IgD-negative memory B cell (primary cell): Measurements from ENCODE around the gene STAT4. TPM values are rescaled to one million over a fixed set of nuclear protein-coding genes. Genes with fewer than 3 reads are reported as not detected.

Experiments used
- H3K27ac Mint-ChIP-seq, 3 donors: one replicate each; pipeline ENCODE4 v1.8.0; 2020 to 2022; ENCODE audit warnings: mild to moderate bottlenecking in 3 of 3, mixed read lengths in 3 of 3, moderate library complexity in 1 of 3
- H3K27me3 Mint-ChIP-seq: one replicate; pipeline ENCODE4 v1.8.0; 2021; ENCODE audit warnings: mixed read lengths
- H3K36me3 Mint-ChIP-seq: one replicate; pipeline ENCODE4 v1.8.0; 2020; ENCODE audit warnings: mild to moderate bottlenecking, mixed read lengths
- H3K4me1 Mint-ChIP-seq, 3 donors: one replicate each; pipeline ENCODE4 v1.8.0; 2020 to 2022; ENCODE audit warnings: mixed read lengths in 3 of 3, mild to moderate bottlenecking in 1 of 3
- H3K4me3 Mint-ChIP-seq, 4 donors: one replicate each; pipeline ENCODE4 v1.8.0; 2020 to 2022; ENCODE audit warnings: mild to moderate bottlenecking in 4 of 4, mixed read lengths in 4 of 4, moderate library complexity in 3 of 4
- H3K9me3 Mint-ChIP-seq, 3 donors: one replicate each; pipeline ENCODE4 v1.8.0; 2020 to 2021; ENCODE audit warnings: mixed read lengths in 3 of 3, mild to moderate bottlenecking in 1 of 3
- polyA plus RNA-seq: library from polyadenylated mRNA; unstranded; fragments of 300-500 nt; fragmentation: Illumina TruSeq; gene quantifications from one replicate; pipeline ENCODE4 v1.2.3, GENCODE V29; 2021

The STAT4 gene
- polyA plus RNA-seq, 1 donor from 2014 or later: 1.9 TPM

DNA sequence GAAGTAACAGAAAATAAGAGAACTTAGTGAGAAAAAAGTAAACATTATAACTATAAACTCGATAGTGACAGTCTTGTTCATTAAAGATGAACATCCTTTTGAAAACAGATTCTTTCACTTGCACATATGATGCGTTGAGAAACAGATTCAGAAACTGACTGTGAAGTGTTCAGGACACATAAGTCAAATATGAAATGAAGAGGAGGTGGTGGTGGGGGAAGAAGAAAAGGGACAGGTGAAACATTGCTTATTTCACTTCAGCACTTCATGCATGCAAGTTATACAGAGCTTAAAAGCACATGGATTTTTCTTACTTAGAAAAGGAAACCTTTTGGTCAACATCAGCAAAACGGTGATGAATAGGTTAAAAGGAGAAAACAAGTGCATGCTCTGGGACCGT, 42.5 kb downstream of the STAT4 start:
- Mint-ChIP-seq H3K36me3 (no peaks in the 10 kb centered on the region), H3K4me1 (no peaks in the 10 kb centered on the region), H3K4me3 (no peak overlapping the region), H3K27ac (no peak overlapping the region), H3K9me3 (no peaks in the 10 kb centered on the region), H3K27me3 (peaks cover 3% of the 10 kb centered on the region)

- no peak overlapping the region for H3K4me3 Mint-ChIP-seq
- peaks cover 2% of the 10 kb centered on the region for H3K27me3 Mint-ChIP-seq
- H3K27ac Mint-ChIP-seq: no peak overlapping the region
- H3K36me3 Mint-ChIP-seq: no peaks in the 10 kb centered on the region
- H3K9me3 Mint-ChIP-seq: no peaks in the 10 kb centered on the region
- H3K4me1 Mint-ChIP-seq: no peaks in the 10 kb centered on the region
These were observed 45.7 kb downstream of the STAT4 start for GRCh38 chr2:191105082-191105481.

DNA sequence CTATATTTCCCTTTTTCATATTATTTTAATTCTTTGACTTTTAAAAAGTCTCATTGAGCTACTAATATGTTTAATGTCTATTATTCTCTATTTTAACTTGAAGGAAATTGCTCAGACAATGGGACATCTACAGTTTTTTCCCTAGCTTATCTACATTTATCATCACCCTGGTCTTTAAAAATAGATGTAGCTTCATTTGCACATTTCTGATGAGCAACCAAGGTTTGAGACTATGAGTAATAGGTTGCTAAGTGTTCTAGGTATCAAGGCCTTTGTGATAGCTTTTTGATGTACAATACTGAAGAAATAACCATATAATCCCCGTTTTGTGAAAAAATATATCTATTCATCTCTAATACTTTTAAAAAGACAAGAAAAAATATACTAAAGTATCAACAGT, 47.0 kb downstream of the STAT4 start:
- H3K4me1 Mint-ChIP-seq: no peaks in the 10 kb centered on the region
- H3K27me3 Mint-ChIP-seq: no peaks in the 10 kb centered on the region
- H3K27ac Mint-ChIP-seq: no peak overlapping the region
- H3K36me3 Mint-ChIP-seq: no peaks in the 10 kb centered on the region
- no peak overlapping the region for H3K4me3 Mint-ChIP-seq
- no peaks in the 10 kb centered on the region for H3K9me3 Mint-ChIP-seq

GRCh38 chr2:191100216-191100615, 50.6 kb downstream of the STAT4 start:
- no peaks in the 10 kb centered on the region for H3K36me3 Mint-ChIP-seq
- H3K9me3 Mint-ChIP-seq: peaks cover 0 to 3% (median 2%) of the 10 kb centered on the region in 3 donors
- H3K27ac Mint-ChIP-seq: no peak overlapping the region
- no peaks in the 10 kb centered on the region for H3K27me3 Mint-ChIP-seq
- H3K4me1 Mint-ChIP-seq: no peaks in the 10 kb centered on the region
- H3K4me3 Mint-ChIP-seq: no peak overlapping the region

DNA sequence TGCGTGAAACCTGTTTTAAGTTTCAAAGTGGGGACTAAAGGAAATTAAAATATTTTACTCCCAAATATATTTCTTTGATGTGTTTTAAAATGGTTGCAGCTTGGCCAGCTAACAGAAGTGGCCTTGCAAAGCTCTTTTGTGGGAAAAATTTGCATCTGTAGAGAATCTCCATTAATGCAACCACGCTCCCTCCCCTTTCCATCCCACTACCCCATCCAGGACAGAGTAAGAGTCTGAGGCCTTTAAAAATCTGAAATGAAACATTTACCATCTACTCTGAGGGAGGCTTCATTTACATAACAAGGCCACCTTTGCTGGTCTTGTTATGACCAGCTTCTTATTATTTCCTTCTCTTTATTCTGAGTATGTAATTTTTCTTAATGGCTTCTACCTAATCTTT, 63.5 kb downstream of the STAT4 start:
- H3K4me1 Mint-ChIP-seq: no peaks in the 10 kb centered on the region
- no peak overlapping the region for H3K27ac Mint-ChIP-seq
- H3K36me3 Mint-ChIP-seq: no peaks in the 10 kb centered on the region
- no peak overlapping the region for H3K4me3 Mint-ChIP-seq
- H3K9me3 Mint-ChIP-seq: peaks cover 0 to 14% (median 2%) of the 10 kb centered on the region in 3 donors
- peaks cover 3% of the 10 kb centered on the region for H3K27me3 Mint-ChIP-seq

- H3K27me3 Mint-ChIP-seq: peaks cover 3% of the 10 kb centered on the region
- H3K4me3 Mint-ChIP-seq: no peak overlapping the region
- no peaks in the 10 kb centered on the region for H3K36me3 Mint-ChIP-seq
- H3K4me1 Mint-ChIP-seq: no peaks in the 10 kb centered on the region
- peaks cover 0 to 14% (median 2%) of the 10 kb centered on the region in 3 donors for H3K9me3 Mint-ChIP-seq
- no peak overlapping the region for H3K27ac Mint-ChIP-seq
These were observed 64.1 kb downstream of the STAT4 start for GRCh38 chr2:191086706-191087105.

DNA sequence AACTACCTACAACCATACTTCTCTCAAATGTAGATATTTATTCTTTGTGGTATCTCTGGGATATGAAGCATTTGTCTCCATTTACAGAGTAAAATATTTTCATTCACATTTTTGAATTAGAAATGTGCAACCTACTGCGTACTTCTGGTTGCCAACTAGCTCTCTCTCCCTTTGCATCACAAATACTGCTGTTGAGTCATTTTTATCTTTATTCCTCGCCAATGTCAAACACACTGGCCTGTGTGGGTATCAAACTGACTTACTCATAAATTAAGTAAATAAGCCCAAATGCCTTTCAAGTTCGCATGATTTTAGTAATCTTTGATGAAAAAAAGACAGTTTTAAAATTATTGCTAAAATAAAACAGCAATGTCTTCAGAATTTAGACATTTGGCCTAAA, 67.3 kb downstream of the STAT4 start:
- peaks cover 0 to 3% (median 0%) of the 10 kb centered on the region in 3 donors for H3K4me1 Mint-ChIP-seq
- no peak overlapping the region for H3K27ac Mint-ChIP-seq
- no peak overlapping the region for H3K4me3 Mint-ChIP-seq
- no peaks in the 10 kb centered on the region for H3K36me3 Mint-ChIP-seq
- H3K9me3 Mint-ChIP-seq: peaks cover 2 to 14% (median 4%) of the 10 kb centered on the region in 3 donors
- H3K27me3 Mint-ChIP-seq: peaks cover 3% of the 10 kb centered on the region

- peaks cover 2 to 8% (median 4%) of the 10 kb centered on the region in 3 donors for H3K9me3 Mint-ChIP-seq
- H3K36me3 Mint-ChIP-seq: no peaks in the 10 kb centered on the region
- H3K4me3 Mint-ChIP-seq: no peak overlapping the region
- H3K27ac Mint-ChIP-seq: no peak overlapping the region
- H3K4me1 Mint-ChIP-seq: peaks cover 0 to 6% (median 4%) of the 10 kb centered on the region in 3 donors
- peaks cover 3% of the 10 kb centered on the region for H3K27me3 Mint-ChIP-seq
These were observed 68.5 kb downstream of the STAT4 start for GRCh38 chr2:191082321-191082720.

GRCh38 chr2:191081411-191082155, 69.2 kb downstream of the STAT4 start:
- no peak overlapping the region for H3K4me3 Mint-ChIP-seq
- H3K4me1 Mint-ChIP-seq: peaks cover 0 to 6% (median 4%) of the 10 kb centered on the region in 3 donors
- no peaks in the 10 kb centered on the region for H3K36me3 Mint-ChIP-seq
- no peak overlapping the region for H3K27ac Mint-ChIP-seq
- H3K27me3 Mint-ChIP-seq: peaks cover 3% of the 10 kb centered on the region
- peaks cover 2 to 4% (median 3%) of the 10 kb centered on the region in 3 donors for H3K9me3 Mint-ChIP-seq

GRCh38 chr2:191078165-191078867, 72.5 kb downstream of the STAT4 start:
- no peaks in the 10 kb centered on the region for H3K27me3 Mint-ChIP-seq
- peaks cover 1% of the 10 kb centered on the region for H3K36me3 Mint-ChIP-seq
- H3K4me3 Mint-ChIP-seq: no peak overlapping the region
- peak overlapping the region in 1 of 3 donors; percentile 3 for H3K27ac Mint-ChIP-seq
- peaks cover 0 to 4% (median 0%) of the 10 kb centered on the region in 3 donors for H3K9me3 Mint-ChIP-seq
- H3K4me1 Mint-ChIP-seq: peaks cover 0 to 6% (median 4%) of the 10 kb centered on the region in 3 donors

DNA sequence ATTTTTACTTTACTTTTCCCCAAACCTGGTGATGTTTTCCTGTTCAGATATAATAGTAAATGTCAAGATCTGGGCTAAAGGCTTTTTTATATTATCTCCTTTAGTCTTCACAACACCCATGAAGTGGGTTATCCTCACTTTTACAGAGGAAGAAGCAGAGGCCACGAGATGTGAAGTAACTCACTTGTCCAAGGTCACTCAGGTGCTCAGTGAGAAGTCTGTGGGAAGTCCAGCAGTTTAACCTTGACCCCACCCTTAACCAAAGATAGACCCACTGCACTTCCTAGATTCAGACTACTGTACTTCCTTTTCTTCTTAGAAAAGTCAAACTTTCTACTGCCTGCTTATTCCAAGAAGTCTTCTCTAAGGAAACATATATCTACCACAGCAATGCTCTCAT, 80.5 kb downstream of the STAT4 start:
- Mint-ChIP-seq H3K27me3 (no peaks in the 10 kb centered on the region), H3K4me1 (peaks cover 0 to 6% (median 0%) of the 10 kb centered on the region in 3 donors), H3K9me3 (no peaks in the 10 kb centered on the region), H3K36me3 (peaks cover under 1% of the 10 kb centered on the region), H3K27ac (peak overlapping the region in 2 of 3 donors; percentile 14 to 83), H3K4me3 (no peak overlapping the region)

- H3K36me3 Mint-ChIP-seq: no peaks in the 10 kb centered on the region
- H3K27ac Mint-ChIP-seq: no peak overlapping the region
- H3K27me3 Mint-ChIP-seq: no peaks in the 10 kb centered on the region
- no peak overlapping the region for H3K4me3 Mint-ChIP-seq
- H3K9me3 Mint-ChIP-seq: no peaks in the 10 kb centered on the region
- peaks cover 0 to 6% (median 0%) of the 10 kb centered on the region in 3 donors for H3K4me1 Mint-ChIP-seq
These were observed 81.2 kb downstream of the STAT4 start for GRCh38 chr2:191069606-191070005.

- Mint-ChIP-seq H3K27me3 (no peaks in the 10 kb centered on the region), H3K4me3 (no peak overlapping the region), H3K27ac (no peak overlapping the region), H3K36me3 (no peaks in the 10 kb centered on the region), H3K4me1 (peaks cover 0 to 6% (median 0%) of the 10 kb centered on the region in 3 donors), H3K9me3 (no peaks in the 10 kb centered on the region)
These were observed 83.9 kb downstream of the STAT4 start for GRCh38 chr2:191066919-191067233.

DNA sequence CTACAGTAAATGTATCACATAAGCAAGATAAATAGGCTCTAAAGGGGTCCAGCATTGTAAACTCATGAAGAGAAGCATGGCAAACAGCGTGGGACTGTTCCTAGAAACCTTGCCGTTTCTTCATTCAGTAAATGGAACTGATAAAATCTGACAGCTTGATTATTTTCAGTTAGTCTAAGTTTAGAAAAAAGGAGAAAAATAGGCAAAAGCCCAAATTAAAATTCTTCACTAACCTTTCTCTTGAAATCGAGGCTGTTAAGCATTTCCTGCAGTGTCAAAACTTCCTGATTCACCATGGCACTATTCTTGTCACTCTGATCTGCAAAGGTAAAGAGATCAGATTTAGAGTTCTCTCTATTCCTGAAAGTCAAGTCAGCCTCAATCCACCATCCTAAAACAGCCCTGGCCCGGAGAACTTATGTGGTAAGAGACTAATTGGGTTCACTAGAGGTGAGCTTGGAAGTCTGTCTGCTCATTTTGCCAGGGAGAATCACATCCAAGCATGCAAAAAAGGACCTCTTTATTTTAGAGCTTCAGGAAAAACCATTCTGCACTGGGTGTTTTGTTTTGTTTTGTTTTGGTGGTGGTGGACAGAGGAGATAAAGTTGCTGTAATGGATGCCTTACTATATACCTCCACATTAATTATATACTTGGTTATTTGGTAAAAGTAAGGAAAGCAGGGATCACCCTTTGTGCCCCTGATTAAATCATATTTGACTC, 84.4 kb downstream of the STAT4 start:
- Mint-ChIP-seq H3K4me1 (peaks cover 0 to 6% (median 0%) of the 10 kb centered on the region in 3 donors), H3K27ac (peak overlapping the region in 1 of 3 donors; percentile 46), H3K9me3 (no peaks in the 10 kb centered on the region), H3K4me3 (no peak overlapping the region), H3K36me3 (no peaks in the 10 kb centered on the region), H3K27me3 (no peaks in the 10 kb centered on the region)

- Mint-ChIP-seq H3K4me1 (peaks cover 0 to 4% (median 0%) of the 10 kb centered on the region in 3 donors), H3K27ac (no peak overlapping the region)
These were observed 85.0 kb downstream of the STAT4 start for GRCh38 chr2:191065785-191066184.

More at GRCh38 chr2:191065785-191066184, 85.0 kb downstream of the STAT4 start:
- Mint-ChIP-seq H3K27me3 (no peaks in the 10 kb centered on the region), H3K9me3 (no peaks in the 10 kb centered on the region), H3K36me3 (no peaks in the 10 kb centered on the region), H3K4me3 (no peak overlapping the region)
